ENCODE results near the gene NCKAP5L.
"Not testable (repeated sequence)": the region's sequence is repeated elsewhere in the genome, so short reads cannot be mapped to it uniquely, and the experiment has no call there.

NCKAP5L gene

DNA sequence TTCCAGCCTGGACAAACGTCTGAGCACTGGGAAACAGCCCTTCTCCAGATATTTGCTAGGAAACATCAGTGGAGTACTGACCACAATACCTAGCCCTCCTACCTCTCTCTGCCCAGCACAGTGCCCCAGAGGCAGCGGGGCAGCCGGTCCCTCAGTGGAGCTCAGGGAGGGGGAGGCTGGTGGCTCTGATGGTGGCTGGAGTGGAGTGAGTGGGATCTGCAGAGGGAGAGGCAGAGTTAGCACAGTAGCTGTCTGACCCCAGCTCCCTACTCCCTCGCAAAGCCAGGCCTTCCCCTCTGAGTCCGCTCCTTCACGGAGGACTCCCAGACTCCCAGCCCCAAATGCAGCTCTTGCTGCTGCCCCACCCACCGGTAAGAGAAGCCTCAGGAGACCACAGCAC, 30.0 kb downstream of the NCKAP5L start:
- no peak for DNase-seq (ENCODE audit: low read depth in 2 of 2)

DNA sequence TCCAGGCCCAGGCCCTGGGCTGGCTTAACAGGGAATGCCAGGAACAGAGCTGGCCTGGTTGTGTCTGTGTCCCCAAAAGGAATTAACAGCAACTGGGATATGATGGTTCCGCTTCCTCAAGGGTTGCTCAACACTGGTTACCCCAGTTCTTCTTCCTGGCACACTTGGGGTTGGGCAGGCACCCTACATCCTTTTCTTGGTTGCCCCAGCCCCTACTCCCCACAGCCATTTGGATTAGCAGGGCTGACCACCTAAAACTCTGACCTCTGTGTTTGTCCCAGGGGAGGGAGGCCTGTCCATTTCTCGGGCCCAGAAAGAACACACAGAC, 30.8 kb downstream of the NCKAP5L start:
- no peak for DNase-seq (ENCODE audit: low read depth in 2 of 2)

DNA sequence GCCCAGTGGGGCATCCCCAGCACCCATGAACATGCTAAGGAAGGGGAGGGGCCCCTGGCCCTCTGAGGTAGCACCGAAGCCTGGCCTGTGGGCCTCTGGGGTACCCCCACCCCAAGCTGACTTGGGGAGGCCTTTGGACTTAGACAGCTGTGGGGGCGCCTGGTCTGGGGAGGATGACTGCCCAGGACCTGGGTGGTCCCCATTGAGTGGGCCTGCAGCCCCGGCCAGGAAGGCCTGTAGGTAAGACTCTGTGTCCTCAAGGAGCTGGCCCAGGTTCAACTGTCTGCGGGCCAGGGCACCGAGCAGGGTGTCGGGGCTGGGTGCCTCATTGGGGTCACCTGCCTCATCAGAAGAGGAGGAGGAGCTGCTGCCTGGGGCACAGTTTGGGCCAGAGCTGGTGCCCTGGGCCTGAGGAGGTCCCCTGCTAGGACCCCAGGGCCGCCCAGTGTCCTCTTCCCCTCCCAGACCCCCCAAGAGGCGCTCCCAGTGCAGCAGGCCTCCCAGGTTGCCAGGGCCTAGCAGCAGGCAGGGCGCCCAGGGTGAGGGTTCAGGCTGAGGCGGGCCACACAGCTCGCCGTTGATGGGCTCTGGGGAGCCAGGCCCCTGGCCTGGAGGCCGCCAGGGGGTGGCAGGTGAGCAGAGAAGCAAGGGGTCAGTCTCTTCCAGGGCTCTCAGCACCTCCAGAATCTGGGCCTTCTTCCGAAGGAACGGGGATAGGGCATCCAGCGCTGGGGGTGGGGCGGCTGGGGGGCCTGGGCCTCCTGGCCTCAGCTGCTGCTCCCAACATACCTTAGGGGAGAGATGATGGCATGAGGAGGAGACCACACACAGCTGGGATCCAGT, 31.4 kb downstream of the NCKAP5L start:
- DNase-seq (ENCODE audit: low read depth in 2 of 2), result no peak

DNA sequence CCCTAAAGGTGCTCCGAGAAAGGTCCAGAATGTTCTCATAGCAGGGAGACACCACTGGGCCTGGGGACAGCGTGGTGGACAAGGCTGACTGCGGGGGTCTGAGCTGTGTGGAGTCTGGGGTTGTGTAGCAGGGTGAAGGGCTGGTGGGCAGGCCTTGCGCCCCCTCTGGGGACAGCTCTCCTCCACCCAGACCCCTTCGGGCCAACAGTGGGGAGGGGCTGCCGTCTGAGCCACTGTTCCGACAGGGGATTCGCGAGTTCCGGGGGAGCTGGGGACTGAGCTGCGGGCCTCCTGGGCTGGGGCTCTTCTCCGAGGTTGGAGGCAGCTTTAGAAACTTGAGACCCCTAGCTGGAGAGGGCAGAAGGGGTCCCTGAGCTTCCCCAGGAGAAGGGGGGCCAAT, 32.1 kb downstream of the NCKAP5L start:
- no peak for DNase-seq (ENCODE audit: low read depth in 2 of 2)

DNA sequence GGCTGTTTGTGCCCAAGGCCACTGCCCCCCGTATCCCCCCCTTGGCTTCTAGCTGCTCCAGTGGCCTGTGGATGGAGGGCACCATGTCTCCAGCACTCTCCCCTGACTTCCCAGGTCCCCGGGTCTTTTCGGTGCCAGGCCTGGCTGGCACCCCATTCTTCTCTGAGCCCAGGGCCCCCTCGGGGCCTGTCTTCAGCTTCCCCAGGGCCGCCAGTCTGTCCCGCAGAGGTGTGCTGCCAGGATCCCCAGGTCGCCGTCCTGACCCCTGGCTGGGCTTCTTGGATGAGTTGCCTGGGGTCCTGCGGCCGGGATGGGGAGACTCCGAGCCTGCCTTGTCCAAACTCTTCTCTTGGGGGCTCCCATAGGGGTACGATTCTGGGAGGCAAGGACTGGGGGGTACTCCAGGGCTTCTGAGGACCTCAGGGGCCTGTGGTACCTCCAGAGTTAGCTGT, 32.5 kb downstream of the NCKAP5L start:
- no peak for DNase-seq (ENCODE audit: low read depth in 2 of 2)

DNA sequence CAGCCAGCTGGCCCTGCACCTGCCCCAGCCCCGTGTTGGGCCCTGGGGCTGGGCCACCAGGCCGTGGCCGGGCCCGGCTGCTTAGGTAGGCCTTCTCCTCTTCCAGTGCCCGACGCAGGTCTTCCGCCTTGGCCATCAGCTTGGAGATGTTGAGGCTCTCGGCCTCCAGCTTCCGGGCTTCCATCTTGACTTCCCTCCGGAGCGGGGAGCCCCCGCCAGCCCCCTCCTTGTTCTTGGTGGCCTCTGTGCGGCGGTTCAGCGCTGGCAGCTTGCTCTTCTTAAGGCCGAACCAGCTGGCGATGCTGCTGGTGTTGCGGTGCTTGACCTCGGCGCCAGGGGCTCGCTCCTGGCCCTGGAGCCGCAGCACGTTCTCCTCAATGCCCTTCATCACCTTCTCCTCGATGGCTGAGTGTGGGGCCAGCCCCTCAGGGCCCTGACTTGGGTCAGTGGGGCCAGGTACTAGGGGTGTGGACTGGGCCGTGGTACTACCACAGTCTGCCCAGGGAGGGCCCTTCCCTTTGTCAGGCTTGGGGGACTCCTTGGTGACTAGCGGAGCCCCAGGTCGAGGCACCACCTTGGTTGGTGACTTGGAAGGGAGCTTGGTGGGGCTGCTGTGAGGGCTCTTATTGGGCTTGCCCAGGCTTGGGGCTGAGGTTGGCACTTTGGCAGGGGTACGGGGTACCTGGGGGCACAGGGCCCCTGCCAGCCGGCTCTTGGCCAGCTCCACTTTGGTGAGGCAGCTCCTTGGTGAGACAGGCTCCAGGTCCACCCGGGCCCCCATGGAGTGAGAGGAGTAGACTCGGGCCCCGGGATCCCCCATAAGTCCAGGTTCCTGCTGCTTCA, 33.2 kb downstream of the NCKAP5L start:
- no peak for DNase-seq (ENCODE audit: low read depth in 2 of 2)

DNA sequence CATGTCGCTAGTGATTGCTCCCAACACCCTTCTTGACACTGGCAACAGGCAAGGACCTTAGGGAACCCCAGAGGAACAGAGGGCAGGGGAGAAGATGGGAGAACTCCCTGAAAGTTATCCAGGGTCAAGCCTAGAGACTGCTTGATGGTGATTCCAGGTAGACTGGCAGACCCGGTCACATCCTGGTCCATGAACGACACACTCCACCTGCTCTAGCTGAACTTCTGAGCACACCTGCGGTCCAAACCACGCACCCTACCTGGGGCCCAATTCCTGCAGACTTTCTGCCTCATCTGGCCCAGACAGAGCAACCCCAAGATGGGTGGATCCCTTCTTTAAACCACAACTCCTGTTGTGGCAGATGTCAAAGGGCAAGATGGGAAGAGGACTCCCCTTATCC, 34.2 kb downstream of the NCKAP5L start:
- no peak for DNase-seq (ENCODE audit: low read depth in 2 of 2)

DNA sequence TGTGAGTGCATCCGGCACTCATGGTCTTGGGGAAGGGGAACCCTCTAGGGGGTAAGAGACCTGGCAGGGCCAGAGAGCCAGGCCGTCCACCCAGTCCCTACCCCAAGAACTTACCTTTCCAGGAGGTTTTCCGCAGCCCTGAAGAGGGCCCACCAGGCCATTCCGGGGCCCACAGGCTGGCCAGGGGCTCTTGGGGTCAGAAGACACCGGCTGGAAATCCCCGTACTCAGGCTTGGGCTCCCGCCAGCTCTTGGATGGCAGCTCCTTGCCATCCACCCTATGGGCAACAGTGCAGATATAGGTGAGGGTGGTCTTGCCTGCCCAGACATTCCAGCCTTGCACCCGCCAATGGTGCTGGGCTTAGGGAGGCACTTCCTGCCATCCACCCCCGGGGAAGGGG, 34.6 kb downstream of the NCKAP5L start:
- no peak for DNase-seq (ENCODE audit: low read depth in 2 of 2)

DNA sequence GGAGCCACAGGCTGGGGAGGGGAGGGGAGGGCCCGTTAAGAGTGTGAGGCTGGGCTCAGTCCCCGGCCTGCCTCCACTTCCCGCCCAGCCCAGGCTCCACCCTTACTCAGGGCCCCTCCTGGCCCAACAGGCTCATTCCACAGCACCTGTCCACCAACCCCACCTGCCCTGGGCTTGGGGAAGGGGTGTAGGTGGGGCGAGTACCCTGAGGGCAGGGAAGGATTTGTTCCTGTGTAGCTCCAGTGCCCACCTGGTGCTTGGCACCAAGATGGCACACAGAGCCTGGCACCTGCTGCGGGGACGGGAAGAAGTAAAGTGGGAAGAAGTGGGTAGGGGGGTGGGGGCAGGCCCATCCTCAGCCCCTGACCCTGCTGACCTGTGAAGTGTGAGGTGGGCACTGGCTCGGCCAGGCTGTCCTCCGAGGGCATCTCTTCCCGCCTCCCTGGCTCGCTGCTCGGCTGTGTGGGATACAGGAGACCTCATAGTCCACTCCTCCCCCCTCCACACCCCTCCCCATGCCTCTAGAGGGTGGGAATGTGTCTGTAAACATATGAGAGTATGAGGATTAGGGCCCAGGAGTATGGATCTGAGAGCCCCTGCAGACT, 35.1 kb downstream of the NCKAP5L start:
- no peak for DNase-seq (ENCODE audit: low read depth in 2 of 2)

DNA sequence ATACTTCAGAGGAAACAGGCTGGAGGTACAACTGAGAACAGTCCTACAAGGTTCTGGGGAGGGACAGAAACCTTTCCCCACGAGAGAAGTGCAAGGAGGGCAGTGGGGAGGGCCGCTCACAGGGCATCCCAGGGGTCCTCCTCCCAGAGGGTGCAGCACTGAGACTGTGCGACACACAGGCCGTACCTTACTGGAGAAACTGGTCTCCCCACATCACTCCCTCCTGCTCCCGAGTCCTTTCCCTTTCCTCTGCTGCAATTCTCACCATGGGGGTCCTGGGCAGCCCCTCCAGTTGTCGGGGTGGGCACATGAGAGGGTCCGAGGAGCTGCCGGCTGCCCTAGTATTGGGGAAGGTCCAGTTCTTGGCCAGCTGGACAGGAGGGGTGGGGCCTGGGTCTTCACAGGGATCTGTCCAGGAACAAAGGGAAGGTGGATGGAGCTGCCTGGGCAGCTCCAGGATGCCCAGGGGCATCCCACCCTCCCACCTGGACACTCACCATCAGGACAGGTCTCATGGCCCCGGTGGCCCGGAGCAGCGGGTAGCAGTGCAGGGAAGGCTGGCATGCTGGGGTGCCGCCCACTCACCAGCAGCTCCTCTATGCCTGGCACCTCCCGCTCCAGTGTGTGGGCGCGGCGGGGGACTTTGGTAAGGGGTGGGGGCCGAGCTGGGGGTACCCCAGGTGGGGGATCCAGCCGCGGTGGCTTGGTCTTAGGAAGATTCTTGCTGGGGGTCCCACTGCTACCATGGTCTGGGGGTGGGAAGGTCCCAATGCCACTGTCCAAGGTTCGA, 35.8 kb downstream of the NCKAP5L start:
- no peak for DNase-seq (ENCODE audit: low read depth in 2 of 2)

DNA sequence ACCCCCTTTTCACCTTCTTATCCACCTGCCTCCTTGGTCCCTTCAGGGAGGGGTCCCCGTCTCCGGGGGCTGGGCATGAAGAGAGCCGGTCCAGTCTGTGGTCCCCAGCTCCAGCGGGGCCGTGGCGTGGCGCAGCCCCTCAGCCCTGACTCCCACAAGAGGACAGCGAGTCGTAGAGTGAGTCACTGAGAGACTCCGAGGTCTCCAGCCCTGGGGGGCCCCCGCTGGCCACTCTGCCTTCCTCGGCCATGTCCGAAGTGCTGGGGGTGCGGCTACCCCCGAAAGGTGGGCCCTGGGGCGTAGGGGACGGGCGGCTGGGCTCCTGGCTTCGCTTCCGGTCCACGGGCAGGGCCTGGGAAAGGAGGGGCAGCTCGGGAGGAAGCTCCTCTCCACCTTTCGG, 36.5 kb downstream of the NCKAP5L start:
- DNase-seq (ENCODE audit: low read depth in 2 of 2), result no peak

DNA sequence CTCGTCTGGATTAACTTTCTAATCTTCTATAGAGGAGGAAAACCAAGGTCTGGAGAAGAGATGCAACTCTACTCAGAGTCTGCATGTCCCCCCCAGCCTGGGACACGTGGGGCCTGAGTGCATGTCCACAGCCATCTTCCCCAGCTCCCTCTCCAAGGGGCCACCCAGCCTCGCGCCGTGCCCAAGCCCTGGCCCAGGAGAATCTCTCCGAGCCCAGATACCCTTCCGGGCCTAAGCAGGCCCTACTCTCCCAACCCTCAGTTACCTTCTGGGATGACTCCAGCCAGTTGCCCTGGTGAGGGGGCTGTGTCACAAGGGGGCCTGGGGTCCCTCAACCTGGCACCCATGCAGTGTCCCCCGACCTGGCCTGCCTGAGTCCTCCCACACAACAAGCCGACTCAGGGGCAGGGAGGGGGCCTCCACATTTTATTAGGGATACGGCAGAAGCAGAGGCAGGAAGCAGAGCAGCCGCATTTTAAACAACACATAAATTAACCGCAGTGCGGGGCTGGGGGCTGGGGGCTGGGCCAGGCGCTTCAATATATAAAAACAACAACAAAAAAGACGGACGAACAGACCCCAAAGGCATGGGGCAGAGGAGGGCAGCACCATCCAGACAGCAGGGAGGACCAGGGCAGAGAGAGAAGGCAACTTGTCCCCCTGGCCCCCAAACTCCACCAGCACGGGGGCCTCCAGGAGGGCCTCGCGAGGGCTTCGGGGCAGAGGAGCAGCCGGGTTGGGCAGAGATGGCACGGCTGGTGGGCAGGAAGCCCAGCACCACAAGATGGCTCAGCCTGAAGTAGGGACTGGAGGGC, 37.3 kb downstream of the NCKAP5L start:
- no peak for DNase-seq (ENCODE audit: low read depth in 2 of 2)

DNA sequence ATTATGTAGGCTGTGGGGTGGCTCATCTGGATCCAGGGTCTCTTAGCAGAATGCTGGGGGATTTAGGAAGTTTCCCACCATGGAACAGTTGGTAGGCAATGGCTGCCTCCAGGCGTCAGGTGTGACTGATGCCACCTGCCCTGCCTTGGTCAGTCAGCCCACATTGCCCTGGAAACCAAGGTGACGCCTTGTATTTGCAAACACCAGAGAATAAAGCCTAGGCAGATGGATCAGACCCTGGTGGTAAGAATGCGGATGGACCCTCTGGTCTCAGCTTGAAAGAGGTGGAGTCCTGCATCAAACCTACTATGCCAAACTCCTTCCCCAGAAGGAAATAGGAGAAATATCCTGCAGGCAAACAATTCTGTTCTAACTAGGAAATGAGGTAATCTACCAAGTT, 38.2 kb downstream of the NCKAP5L start:
- no peak for DNase-seq (ENCODE audit: low read depth in 2 of 2)

DNA sequence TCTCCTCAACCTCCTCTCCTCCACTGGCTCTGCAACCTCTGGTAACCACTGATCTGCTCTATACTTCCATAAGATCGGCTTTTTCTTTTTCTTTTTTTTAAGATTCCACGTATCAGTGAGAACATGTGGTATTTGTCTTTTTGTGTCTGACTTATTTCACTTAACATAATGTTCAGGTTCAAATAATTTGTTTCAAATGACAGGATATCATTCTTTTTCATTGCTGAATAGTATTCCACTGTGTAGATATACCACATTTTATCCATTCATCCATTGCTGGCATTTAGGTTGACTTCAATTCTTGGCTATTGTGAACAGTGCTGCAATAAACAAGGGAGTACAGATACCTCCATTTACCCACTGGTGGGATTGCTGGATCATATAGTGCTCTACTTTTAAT, 40.5 kb downstream of the NCKAP5L start:
- DNase-seq (ENCODE audit: low read depth in 2 of 2), result no peak

DNA sequence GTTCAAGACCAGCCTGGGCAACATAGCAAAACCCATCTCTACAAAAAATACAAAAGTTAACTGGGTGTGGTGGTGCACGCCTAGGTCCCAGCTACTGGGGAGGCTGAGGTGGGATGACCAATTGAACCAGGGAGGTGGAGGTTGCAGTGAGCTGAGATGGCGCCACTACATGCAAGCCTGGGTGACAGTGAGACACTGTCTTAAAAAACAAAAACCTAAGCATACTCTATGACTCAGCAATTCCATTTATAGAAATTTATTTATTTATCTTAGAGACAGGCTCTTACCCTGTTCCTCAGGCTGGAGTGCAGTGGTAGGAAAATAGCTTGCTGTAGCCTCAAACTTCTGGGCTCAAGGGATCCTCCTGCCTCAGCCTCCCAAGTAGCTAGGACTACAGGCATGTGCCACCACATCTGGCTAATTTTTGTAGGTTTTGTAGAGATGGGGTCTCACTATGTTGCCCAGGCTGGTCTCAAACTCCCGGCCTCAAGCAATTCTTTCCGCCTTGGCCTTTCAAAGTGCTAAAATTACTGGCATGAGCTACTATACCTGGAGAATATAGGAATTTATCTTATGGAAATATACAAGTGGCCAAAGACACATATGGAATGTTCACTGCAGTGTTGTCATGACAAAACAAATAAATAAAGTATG, 43.3 kb downstream of the NCKAP5L start:
- no peak for DNase-seq (ENCODE audit: low read depth in 2 of 2)

DNA sequence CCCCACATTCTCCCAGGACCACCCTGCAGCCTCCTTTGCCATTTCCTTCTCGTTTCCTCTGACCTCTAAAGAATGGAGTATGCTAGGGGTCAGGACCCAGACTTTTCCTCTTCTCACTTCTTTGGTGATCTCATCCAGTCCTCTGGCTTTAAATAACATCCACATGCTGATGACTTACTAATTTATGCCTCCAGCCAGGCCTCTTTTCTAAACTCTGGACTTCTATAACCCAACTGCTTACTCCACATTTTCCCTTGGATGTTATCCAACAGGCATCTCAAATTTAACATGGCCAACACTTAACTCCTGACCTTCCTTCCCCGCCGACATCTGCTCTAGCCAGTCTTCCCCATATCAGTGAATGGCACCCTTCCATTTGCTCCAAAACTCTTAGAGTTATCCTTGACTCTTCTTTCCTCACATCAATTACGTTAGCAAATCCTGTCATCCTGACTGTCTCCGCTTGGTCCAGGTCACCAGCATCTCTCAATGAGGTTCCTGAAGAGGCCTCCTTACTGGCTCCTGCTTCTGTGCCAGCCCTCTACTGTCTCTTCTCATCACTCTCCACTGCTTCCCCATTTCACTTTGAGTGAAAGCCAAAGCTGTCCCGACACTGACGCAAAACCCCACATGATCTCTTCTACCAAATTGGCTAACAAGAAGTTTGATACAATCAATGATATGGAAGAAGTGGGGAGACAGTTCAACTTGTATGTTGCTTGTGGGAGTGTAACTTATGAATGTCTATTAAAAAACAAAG, 44.1 kb downstream of the NCKAP5L start:
- no peak for DNase-seq (ENCODE audit: low read depth in 2 of 2)

DNA sequence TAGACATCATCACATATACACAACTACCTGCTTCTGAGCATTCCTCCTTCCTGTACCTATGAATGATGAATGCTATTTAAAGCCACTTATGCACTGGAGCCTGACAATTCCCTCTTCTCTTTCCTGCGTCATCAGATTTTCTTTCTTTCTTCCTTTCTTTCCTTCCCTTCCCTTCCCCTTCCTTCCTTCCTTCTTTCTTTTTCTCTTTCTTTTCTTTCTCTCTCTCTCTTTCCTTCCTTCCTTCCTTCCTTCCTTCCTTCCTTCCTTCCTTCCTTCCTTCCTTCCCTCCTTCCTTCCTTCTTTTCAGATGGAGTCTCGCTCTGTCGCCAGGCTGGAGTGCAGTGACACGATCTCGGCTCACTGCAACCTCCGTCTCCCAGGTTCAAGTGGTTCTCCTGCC, 47.3 kb downstream of the NCKAP5L start:
- DNase-seq (ENCODE audit: low read depth in 2 of 2), result not testable (repeated sequence)

DNA sequence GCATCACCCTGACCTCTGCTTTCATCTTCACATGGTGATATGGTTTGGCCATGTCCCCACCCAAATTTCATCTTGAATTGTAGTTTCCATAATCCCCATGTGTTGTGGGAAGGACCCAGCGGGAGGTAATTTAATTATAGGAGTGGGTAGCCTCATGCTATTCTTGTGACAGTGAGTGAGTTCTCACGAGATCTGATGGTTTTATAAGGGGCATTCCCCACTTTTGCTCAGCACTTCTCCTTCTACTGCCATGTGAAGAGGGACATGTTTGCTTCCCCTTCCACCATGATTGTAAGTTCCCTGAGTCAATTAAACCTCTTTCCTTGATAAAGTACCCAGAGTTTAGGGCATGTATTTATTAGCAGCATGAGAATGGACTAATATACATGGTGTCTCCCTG, 48.6 kb downstream of the NCKAP5L start:
- DNase-seq (ENCODE audit: low read depth in 2 of 2), result no peak

DNA sequence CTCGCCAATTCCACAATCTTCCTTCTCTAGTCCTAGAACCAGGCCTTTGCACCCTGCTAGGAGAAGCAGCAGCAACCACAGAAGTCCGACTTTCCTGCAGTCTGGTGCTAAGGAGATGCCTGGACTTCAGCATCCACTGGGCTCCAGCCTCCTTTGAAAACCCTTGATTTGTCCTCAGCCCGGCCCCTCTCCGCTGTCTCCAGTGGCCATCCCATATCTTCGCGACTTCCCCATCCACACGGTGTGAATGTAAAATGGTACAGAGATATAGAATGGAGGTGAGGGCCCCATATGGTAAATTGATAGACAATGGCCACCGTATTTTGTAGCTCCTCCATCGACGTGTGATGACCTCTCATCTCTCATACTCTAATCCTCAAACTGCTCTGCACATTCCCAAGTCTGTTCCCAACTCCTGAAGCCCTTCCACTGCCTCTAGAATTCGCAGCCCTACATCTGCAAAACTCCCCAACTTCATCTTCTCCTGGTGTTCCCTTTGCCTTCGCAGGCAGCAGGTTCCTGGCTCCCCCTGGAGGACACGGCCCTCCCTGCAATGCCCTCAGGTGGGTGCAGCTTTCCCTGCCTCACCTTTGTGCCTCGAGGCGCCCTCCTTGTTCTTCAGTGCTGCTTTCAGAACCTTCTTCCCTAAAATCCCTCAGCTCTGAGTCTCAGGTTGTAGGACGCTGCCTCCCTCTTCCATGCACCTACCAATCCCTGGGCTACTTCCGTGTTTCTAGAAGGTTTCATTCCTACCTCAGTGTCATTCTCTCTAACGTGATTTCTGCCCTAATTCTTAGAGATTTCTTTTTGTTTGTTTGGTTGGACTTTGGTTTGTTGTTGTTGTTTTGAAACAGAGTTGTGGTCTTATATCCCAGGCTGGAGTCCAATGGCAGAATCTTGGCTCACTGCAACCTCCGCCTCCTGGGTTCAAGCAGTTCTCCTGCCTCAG, 50.1 kb downstream of the NCKAP5L start:
- peak; percentile 46 to 56 for DNase-seq (ENCODE audit: low read depth in 2 of 2)
